ENCODE data around the gene QSOX1. TPM values are rescaled to one million over a fixed set of nuclear protein-coding genes. Genes with fewer than 3 reads are reported as not detected.

QSOX1 gene
- polyA plus RNA-seq, 1 donor from 2014 or later, result 10.4 TPM

DNA sequence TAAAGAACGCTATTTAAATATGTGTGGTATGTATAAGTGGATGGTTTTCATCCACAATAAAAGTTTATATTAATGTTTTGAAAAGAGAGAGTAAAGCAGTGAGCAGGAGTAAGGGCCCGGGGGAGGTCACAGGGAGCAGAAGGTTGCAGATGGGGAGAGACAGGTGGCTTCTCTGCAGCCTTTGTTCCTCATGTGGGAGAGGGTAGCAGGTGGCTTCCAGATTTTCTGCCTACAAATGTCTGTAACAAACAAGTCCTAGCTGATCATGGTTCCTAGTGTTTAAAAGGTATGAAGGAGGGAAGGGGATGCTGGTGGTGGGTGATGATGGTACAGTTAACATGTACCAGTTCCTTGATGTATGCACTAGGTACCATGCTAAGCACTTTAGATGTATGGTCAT lies 18.8 kb downstream of the QSOX1 start:
- H3K9me3 Mint-ChIP-seq, result peaks cover 0 to 2% (median 0%) of the 10 kb centered on the region in 3 donors
- H3K36me3 Mint-ChIP-seq, result peaks cover 6% of the 10 kb centered on the region
- H3K27ac Mint-ChIP-seq, result no peak overlapping the region
- no peak overlapping the region for H3K4me3 Mint-ChIP-seq
- H3K4me1 Mint-ChIP-seq, result no peaks in the 10 kb centered on the region
- no peaks in the 10 kb centered on the region for H3K27me3 Mint-ChIP-seq

DNA sequence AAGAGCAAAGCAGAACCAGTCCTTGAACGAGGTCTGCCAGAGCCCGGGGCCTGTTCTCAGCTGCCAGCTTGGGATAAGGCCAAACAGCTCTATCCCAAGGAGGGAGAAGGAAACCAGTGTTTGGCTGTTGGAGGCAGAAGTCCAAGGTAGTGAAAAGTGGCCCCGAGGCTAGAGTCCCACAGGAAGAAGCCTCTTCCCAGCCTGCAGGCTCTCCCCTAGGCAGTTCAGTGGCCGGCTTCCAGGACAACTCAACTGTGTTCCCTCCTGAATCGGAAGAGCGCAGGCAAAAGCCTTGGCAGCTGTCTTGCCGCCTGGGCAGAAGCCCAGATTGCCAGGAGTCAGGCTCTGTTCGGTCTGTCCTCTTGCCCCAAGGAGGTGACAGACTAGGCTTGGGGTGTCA lies 19.3 kb downstream of the QSOX1 start:
- Mint-ChIP-seq H3K4me1 (no peaks in the 10 kb centered on the region), H3K27me3 (no peaks in the 10 kb centered on the region), H3K4me3 (no peak overlapping the region), H3K27ac (no peak overlapping the region), H3K36me3 (peaks cover 6% of the 10 kb centered on the region), H3K9me3 (peaks cover 0 to 2% (median 0%) of the 10 kb centered on the region in 3 donors)

DNA sequence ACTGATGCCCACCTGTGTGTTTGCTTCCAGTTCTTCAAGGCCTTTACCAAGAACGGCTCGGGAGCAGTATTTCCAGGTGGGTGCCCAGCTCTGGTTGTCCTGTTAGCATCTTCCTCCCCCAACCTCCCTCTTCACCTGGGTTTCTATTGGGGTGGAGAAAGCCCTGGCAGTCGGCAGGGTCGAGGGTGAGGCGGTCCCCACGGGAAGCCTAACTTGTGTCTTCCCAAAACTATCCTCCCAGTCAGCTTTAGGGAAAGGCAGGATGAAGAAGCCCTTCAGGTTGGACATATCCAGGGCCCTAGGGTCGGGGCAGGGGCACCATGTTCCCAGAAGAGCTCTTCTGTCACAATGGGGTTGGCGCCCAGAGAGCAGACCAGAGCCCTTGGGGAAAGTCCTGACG lies 20.6 kb downstream of the QSOX1 start:
- Mint-ChIP-seq H3K27me3 (no peaks in the 10 kb centered on the region), H3K27ac (no peak overlapping the region), H3K4me3 (no peak overlapping the region), H3K36me3 (peaks cover 3% of the 10 kb centered on the region), H3K4me1 (no peaks in the 10 kb centered on the region), H3K9me3 (peaks cover 0 to 2% (median 0%) of the 10 kb centered on the region in 3 donors)

GRCh38 chr1:180175806-180176205 lies 21.1 kb downstream of the QSOX1 start:
- no peak overlapping the region for H3K27ac Mint-ChIP-seq
- no peak overlapping the region for H3K4me3 Mint-ChIP-seq
- peaks cover 2% of the 10 kb centered on the region for H3K36me3 Mint-ChIP-seq
- H3K9me3 Mint-ChIP-seq, result peaks cover 0 to under 1% (median 0%) of the 10 kb centered on the region in 3 donors
- H3K4me1 Mint-ChIP-seq, result no peaks in the 10 kb centered on the region
- no peaks in the 10 kb centered on the region for H3K27me3 Mint-ChIP-seq

- Mint-ChIP-seq H3K4me3 (no peak overlapping the region), H3K9me3 (no peaks in the 10 kb centered on the region), H3K36me3 (no peaks in the 10 kb centered on the region), H3K4me1 (no peaks in the 10 kb centered on the region), H3K27ac (no peak overlapping the region), H3K27me3 (no peaks in the 10 kb centered on the region)
Measured at GRCh38 chr1:180176965-180177364, 22.3 kb downstream of the QSOX1 start.

DNA sequence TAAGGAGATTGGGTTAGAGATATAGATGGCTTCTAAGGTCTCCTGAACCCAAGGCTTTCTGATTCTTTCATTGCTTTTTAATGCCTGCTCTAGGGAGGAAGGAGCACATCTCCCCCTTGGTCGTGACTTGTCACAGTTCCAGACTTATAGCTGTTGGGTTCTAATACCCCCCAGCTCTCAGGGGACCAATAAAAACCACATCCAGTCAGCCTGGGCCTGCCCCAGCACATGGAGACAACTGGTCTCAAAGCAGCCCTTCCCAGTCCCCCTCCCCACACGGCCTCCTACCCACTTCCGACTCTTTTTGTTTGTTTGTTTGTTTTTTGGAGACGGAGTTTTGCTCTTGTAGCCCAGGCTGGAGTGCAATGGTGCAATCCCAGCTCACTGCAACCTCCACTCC lies 23.3 kb downstream of the QSOX1 start:
- no peaks in the 10 kb centered on the region for H3K9me3 Mint-ChIP-seq
- H3K36me3 Mint-ChIP-seq, result peaks cover 3% of the 10 kb centered on the region
- H3K27me3 Mint-ChIP-seq, result no peaks in the 10 kb centered on the region
- H3K4me3 Mint-ChIP-seq, result no peak overlapping the region
- peak overlapping the region in 1 of 3 donors; percentile 64 for H3K27ac Mint-ChIP-seq
- no peaks in the 10 kb centered on the region for H3K4me1 Mint-ChIP-seq

- Mint-ChIP-seq H3K9me3 (no peaks in the 10 kb centered on the region), H3K36me3 (peaks cover 3% of the 10 kb centered on the region), H3K27me3 (no peaks in the 10 kb centered on the region), H3K27ac (peak overlapping the region in 1 of 3 donors; percentile 64), H3K4me1 (no peaks in the 10 kb centered on the region), H3K4me3 (no peak overlapping the region)
Measured at GRCh38 chr1:180178511-180179161, 24.0 kb downstream of the QSOX1 start.

DNA sequence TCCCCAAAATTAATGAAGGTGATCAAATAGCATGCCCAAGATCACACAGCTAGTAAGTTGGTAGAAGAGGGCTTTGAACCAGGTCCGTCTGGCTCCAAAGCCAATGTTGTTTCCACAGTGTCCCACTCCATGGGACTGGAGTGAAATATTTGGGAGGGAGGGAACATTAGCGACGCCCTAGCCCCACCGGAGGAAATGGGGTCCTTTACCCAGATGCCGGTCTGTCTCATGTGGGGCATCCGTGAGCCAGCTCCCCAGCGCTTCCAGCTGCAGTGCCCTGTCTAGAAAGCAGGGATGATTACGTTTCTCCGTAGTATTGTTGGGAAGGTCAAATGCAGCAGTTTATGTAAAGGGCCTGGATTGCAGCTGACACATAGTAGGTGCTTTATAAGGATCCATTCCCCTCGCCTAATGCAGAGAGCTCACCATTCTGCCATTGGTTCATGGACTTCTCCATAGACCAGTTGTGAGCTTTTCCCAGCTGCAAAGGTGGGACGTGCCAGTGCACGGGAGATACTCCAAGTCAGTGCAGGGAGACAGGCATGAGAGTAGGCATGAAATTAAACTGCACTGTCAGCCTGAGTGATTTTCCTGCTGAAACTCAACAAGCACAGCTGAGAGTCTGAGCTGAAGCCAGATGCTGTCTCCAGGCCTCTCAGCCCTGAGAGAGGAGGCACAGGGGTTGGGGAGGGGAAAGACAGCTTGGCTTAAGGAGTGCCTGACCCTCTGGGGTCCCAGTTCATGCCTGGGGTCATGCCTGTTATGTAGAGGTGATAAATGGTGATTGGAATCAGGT lies 24.7 kb downstream of the QSOX1 start:
- no peaks in the 10 kb centered on the region for H3K4me1 Mint-ChIP-seq
- H3K27me3 Mint-ChIP-seq, result no peaks in the 10 kb centered on the region
- H3K4me3 Mint-ChIP-seq, result no peak overlapping the region
- no peaks in the 10 kb centered on the region for H3K9me3 Mint-ChIP-seq
- H3K27ac Mint-ChIP-seq, result no peak overlapping the region
- peaks cover 3% of the 10 kb centered on the region for H3K36me3 Mint-ChIP-seq

DNA sequence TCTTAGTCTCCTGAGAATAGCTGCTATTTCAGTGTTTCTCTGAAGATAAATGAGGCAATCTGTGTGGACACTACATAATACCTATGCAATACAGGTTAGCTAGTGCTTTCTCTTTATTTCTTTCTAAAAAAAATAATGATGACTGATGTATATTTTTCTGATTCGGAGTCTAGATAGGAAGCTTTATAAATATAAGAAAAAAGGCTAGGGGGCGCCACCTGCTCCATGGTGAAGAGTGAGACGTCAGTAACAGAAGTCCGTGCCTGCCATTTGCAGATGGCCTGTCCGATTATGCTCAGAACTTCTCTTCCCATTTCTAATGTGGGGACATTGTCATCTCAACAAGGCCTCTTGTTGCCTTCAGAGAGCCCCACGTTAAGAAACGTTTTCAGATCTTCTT lies 26.4 kb downstream of the QSOX1 start:
- Mint-ChIP-seq H3K27me3 (no peaks in the 10 kb centered on the region), H3K4me1 (no peaks in the 10 kb centered on the region), H3K27ac (no peak overlapping the region), H3K4me3 (no peak overlapping the region), H3K9me3 (no peaks in the 10 kb centered on the region), H3K36me3 (peaks cover 4% of the 10 kb centered on the region)

DNA sequence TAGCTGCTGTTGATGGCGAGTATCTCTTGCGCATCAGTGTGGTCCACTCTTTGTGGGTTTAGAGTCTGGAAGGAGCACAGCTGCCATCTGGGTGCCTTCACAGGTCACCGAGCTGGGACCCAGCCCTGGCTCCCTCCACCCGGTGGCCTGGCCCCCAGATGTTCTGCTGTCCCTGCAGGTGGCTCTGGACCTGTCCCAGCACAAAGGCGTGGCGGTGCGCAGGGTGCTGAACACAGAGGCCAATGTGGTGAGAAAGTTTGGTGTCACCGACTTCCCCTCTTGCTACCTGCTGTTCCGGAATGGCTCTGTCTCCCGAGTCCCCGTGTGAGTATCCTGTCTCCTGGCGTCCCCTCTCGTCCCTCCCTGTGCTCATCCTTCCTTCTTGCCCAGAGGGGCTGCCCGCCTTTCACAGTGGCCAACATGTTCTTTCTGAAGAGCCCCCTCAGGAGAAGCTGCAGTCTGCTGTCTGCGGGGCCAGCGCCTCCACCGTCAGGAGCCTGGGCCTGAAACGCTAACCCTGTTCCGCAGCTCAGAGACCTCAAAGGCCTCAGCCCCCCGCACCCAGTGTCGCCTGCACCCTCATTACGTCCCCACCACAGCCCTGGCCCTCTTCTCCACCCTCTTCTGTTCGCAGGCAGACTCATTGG lies 27.4 kb downstream of the QSOX1 start:
- Mint-ChIP-seq H3K27ac (no peak overlapping the region), H3K27me3 (no peaks in the 10 kb centered on the region), H3K36me3 (peaks cover 7% of the 10 kb centered on the region), H3K4me3 (no peak overlapping the region), H3K9me3 (no peaks in the 10 kb centered on the region), H3K4me1 (no peaks in the 10 kb centered on the region)

DNA sequence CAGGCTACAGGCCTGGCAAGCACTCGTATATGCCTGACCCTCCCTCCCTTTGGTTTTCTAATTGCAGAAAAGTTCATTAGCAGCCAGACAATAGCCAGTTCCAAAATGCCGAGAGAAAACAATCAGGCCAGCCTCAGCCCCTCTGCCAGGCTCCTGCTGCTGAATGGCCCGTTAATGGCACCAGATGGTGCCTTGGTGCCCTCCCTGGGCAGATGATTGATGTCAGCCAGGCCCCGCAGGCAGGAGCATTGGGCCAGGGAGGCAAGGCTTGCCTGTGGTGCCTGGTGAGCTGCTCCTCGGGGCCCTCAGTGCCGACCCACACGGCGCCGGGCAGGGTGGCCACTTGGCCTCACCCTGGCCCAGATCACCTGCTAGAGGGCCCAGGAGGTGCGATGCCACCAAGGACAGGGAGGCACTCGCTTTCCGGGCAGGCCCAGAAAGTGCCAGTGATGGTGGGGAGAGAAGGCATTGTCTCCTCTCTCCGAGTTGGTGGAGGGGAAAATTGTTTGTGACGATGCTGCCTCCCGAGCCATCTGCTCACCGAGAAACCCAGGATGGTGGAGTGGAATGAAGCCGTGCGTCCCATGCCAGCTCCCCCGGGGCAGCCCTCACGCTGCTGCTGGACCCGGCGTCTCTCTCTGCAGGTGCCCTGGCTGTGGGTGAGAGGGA lies 28.1 kb downstream of the QSOX1 start:
- Mint-ChIP-seq H3K27ac (no peak overlapping the region), H3K4me1 (no peaks in the 10 kb centered on the region), H3K9me3 (no peaks in the 10 kb centered on the region), H3K27me3 (no peaks in the 10 kb centered on the region), H3K36me3 (peaks cover 7% of the 10 kb centered on the region), H3K4me3 (no peak overlapping the region)

DNA sequence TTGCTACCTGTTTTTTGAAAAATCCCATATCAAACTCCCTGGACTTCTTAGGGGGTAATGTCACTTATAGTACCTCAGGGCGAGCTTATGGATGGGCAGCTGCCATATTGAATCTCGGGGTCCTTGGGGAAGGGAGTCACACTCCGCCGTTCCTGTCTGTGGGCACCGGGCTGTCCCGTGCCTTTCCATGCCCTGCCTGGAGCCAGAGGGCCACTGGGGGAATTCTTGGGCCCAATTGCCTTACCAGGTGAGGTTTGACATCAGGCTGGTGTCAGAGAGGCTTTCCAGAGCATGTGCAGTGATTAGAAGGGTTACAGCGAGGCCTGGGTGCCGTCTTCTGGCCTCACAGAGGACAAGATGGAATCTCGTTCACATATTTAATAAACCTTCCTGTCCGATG lies 28.8 kb downstream of the QSOX1 start:
- no peaks in the 10 kb centered on the region for H3K9me3 Mint-ChIP-seq
- no peak overlapping the region for H3K4me3 Mint-ChIP-seq
- no peaks in the 10 kb centered on the region for H3K4me1 Mint-ChIP-seq
- peaks cover 7% of the 10 kb centered on the region for H3K36me3 Mint-ChIP-seq
- H3K27ac Mint-ChIP-seq, result no peak overlapping the region
- H3K27me3 Mint-ChIP-seq, result no peaks in the 10 kb centered on the region

DNA sequence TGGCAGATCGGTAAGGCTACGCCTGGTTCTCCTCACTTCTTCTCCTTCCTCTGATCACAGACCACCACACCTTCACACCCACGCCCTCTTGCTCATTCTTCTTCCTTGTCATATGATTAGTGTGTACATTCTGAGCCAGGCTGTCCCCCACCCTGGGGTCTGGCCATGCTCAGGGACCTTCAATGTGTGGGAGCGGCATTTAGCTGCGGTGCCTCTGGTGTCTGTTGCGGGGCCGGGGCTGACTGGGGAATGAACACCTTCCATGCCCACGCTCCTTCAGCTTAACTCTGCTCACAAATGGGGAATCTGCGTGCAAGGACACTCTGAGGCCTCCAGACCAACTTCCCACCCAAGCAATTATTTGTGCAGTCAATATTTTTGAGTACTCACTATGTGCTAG lies 29.4 kb downstream of the QSOX1 start:
- Mint-ChIP-seq H3K36me3 (peaks cover 7% of the 10 kb centered on the region), H3K9me3 (no peaks in the 10 kb centered on the region), H3K4me1 (no peaks in the 10 kb centered on the region), H3K4me3 (no peak overlapping the region), H3K27me3 (no peaks in the 10 kb centered on the region), H3K27ac (no peak overlapping the region)

- Mint-ChIP-seq H3K27me3 (no peaks in the 10 kb centered on the region), H3K36me3 (peaks cover 7% of the 10 kb centered on the region), H3K4me3 (no peak overlapping the region), H3K4me1 (no peaks in the 10 kb centered on the region), H3K9me3 (no peaks in the 10 kb centered on the region), H3K27ac (no peak overlapping the region)
Measured at GRCh38 chr1:180185281-180185680, 30.6 kb downstream of the QSOX1 start.

GRCh38 chr1:180185971-180186645 lies 31.4 kb downstream of the QSOX1 start:
- Mint-ChIP-seq H3K27me3 (no peaks in the 10 kb centered on the region), H3K4me1 (no peaks in the 10 kb centered on the region), H3K36me3 (peaks cover 7% of the 10 kb centered on the region), H3K9me3 (no peaks in the 10 kb centered on the region), H3K27ac (peak overlapping the region in 1 of 3 donors; percentile 17), H3K4me3 (no peak overlapping the region)
